NCI-H1930 (cell line): ENCODE results near the gene ZNF653.
"Not testable (repeated sequence)": the region's sequence is repeated elsewhere in the genome, so short reads cannot be mapped to it uniquely, and the experiment has no call there.

Experiments
- DNase-seq, 2 experiments: peaks; one replicate each; lab custom pipeline; 2025; lab: John Stamatoyannopoulos, UW

ZNF653 gene

GRCh38 chr19:11481534-11482383 is 23.9 kb downstream of the ZNF653 start:
- peak; percentile 94 for DNase-seq

GRCh38 chr19:11480715-11481533 is 24.7 kb downstream of the ZNF653 start, which contains the start of gene ELAVL3:
Gene ELAVL3 (minus strand): TSS chr19:11481046. CDS start chr19:11480608, 438 bp downstream.
- peak; percentile 53 to 79 for DNase-seq

DNA sequence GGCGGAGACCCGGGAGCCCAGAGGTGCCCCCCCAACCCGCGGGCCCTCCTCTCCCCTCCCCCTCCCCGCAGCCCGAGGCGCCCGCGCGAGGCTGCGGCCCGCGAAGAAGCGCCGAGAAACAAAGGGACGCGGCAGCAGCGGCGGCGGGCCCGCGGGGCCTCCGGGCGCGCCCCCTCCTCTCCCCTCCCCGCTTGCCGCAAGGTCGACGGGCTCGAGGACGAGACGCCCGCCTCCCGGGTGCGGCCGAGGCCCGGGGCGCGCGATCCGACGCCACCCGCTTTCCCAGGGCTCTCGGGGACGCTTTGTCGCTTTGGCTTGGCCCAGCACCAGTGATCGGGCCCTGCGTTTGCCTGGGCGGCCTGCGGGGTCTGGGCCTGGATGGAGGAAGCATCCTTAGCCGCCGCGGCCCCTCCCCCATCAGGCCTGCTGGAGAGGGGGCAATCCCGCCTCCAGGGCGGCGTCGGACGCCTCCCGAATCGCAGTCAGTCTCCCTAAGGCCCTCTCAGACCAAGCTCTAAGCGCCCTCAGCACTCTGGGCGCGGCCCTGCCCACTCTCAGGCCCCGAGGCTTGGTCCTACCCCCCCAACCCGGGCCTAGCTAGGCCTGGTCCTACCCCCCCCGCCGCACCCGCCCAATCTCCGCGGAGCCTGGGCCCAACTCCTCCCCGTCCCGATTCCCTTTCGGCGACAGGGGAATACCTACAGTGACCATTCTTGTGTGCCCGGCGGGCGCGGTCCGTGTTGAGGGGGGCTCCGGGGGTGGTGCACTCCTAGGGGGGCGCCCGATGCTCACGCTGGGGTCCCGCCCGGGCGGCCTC is 25.5 kb downstream of the ZNF653 start:
- DNase-seq, result no peak

GRCh38 chr19:11479090-11479897 is 26.3 kb downstream of the ZNF653 start:
- no peak for DNase-seq

DNA sequence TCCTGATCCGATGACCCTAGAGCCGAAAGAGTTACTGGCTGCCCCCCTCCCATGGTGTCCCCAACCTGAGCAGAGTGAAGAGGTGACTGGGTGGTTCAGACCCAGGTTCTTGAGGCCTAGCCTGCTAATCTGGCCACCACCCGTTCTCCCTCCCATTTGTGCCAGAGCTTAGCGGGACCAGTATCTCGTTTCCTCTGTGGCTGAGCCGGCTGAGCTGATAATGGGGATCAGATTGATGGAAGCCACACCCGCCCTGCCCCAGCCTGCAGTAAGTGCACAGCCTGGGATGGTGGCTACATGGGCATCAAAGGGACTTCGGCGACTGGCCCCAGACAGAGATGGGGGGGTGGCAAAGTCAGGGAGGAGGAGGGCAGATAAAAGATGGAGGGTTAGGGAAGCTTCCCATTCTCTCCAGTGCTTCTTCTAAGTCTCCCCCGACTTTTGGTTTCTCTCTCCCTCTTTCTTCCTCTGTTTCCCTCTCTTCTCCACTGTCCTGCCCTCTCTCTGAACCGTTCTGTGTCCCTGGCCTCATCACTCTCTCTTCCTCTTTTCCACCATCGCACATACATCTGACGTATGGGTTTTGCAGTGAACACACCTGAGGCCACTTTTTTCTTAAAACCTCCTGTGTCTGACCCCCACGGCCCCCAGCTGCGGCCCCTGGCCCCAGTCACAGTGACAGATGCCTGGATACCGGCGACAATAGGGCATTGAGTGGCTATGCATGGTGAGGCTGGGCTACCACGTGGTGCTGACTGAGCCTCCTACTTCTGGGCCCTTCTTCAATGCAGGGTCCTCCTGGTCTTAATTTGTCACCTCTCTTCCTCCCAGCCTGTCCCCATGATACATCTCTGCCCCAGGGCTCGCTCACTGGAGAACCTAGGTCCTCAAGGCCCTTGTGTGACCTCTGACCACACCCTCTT is 27.2 kb downstream of the ZNF653 start:
- DNase-seq, result no peak

GRCh38 chr19:11475861-11476260 is 29.8 kb downstream of the ZNF653 start:
- no peak for DNase-seq

DNA sequence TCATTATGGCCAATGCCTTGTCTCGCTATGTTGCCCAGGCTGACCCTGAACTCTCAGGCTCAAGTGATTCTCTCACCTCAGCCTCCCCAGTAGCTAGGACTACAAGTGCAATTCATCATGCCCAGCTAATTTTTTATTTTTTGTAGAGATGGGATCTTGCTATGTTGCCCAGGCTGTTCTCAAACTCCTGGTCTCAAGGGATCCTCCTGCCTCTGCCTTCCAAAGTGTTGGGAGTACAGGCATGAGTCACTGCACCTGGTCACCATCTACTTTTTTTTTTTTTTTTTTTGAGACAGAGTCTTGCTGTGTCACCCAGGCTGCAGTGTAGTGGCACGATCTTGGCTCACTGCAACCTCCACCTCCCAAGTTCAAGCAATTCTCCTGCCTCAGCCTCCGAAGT is 30.3 kb downstream of the ZNF653 start:
- not testable (repeated sequence) for DNase-seq

- no peak for DNase-seq
These were observed 31.9 kb downstream of the ZNF653 start for GRCh38 chr19:11473725-11474124.

DNA sequence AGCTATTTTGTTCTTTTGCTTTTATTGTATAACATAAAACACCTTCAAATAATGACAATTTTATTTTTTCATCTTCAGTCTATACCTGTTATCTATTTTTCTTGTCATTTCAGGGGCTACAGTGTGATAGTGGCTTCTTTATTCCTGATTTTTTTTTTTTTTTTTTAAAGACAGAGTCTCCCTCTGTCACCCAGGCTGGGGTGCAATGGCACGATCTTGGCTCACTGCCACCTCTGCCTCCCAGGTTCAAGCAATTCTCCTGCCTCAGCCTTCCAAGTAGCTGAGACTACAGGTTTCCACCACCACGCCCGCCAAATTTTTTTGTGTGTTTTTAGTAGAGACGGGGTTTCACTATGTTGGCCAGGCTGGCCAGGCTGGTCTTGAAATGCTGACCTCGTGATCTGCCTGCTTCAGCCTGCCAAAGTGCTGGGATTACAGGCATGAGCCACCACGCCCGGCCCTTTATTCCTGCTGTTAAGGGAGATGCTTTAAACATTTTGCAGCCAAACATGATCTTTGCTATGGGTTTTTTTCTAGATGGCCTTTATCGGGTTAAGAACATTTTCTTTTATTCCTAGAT is 37.3 kb downstream of the ZNF653 start:
- not testable (repeated sequence) for DNase-seq

GRCh38 chr19:11465600-11465999 is 40.0 kb downstream of the ZNF653 start:
- no peak for DNase-seq

DNA sequence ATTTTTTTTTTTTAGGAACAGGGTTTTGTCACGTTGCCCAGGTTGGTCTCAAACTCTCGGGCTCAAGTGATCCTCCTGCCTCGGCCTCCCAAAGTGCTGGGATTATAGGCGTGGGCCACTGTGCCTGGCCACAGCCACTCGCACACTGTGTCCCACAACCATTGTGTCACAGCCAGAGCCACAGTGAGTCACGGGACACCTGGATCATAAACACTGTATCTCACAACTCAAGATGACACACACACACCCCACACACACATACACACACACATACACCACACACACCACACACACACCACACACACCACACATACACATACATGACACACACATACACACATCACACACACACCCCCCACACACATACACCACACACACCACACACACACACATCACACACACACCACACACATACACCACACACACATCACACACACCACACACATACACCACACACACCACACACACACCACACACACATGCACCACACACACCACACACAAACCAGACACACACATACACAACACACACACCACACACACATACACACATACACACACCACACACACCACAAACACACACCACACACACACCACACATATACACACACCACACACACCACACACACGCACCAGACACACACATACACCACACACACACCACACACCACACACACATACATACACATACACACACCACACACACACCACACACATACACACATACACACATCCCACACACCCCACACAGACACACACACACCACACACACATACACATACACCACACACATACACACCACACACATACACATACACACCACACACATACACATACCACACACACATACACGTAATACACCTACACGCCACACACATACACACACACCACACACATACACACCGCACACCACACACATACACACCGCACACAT is 41.0 kb downstream of the ZNF653 start:
- DNase-seq, result no peak

GRCh38 chr19:11463391-11463790 is 42.2 kb downstream of the ZNF653 start:
- DNase-seq, result no peak

- DNase-seq, result no peak
These were observed 44.2 kb downstream of the ZNF653 start for GRCh38 chr19:11461453-11461852.

DNA sequence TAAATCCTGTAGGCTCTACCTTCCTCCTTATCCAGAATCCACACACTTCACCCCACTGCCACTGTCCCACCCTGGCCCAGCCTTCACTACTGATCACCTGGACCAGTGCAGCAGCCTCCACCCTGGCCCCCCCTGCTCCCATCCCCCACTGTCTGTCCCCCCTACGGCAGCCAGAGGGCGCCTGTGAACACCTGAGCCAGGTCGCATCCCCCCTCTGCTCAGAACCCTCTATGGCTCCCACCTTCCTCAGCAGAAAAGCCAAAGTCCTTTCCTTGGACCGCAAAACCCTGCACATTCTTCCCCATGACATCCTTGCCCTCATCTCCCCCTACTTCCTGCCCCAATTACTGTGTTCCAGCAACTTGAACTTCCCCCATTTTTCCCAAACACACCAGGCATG is 45.4 kb downstream of the ZNF653 start:
- no peak for DNase-seq

DNA sequence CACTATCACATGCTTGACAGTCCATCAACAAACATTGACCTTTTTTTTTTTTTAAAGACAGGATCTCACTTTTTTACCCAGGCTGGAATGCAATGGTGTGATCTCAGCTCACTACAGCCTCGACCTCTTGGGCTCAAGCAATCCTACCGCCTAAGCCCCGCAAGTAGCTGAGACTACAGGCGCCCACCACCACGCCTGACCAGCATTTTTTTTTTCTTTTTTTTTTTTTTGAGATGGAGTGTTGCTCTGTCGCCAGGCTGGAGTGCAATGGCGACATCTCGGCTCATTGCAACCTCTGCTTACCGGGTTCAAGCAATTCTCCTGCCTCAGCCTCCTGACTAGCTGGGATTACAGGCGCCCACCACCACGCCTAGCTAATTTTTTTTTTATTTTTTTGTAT is 46.7 kb downstream of the ZNF653 start:
- not testable (repeated sequence) for DNase-seq

- no peak for DNase-seq
These were observed 47.3 kb downstream of the ZNF653 start for GRCh38 chr19:11458236-11458900.

DNA sequence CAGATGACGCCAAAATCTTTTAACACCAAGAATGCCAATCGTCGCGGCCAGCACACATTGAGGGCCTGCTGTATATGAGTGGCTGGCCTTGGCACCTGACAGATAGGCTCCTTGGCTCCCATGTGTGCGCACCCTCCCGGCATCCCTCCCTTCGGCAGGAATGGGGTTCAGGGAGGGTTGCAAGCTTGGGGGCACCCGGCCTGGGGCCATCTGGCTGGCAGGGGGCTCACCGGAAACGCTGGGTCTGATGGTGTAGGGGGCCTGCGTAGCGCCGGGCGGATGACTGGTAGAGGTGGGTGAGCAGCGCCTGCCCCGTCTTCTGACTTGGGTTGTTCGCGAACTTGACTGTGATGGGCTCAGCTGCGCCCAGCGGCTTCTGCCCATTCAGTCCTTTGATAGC is 47.8 kb downstream of the ZNF653 start:
- DNase-seq, result no peak

- no peak for DNase-seq
These were observed 48.5 kb downstream of the ZNF653 start for GRCh38 chr19:11457115-11457514.
